ENCODE measurements around the gene CASZ1.

Gene CASZ1

DNA sequence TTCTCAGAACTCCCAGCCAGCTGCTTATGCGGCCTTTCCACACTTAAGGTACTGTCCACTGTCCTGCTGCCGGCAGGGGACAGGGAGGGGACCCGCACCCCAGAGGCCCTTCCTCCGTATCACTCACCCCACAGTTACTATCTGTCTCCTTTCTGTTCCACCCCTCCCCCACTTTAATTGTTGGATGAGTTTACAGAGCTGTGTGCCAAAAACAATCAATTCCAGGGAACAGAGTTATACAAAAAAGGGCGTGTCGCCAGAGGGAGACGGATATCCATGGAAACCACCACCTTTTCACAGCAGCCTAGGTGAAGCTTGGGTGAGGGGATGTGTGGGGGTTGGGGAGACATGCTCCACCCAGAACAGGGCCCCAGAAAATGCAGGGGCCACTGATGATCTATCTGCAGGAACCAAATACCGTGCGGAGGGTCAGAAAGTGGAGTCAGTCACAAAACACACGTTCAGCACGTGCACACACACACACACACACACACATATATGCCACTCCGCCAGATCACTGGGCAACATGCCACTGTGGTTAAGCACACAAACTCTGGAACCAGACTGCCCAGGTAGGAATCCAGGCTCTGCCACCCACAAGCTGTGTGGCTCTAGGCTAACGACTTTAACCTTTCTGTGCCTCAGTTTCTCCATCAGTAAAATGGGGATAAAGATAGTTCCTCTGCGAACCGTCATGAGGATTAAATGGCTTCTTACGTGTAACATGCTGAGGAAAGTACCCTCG is 30.5 kb downstream of the CASZ1 start:
- TF ChIP-seq POLR2A (IDR thresholded peaks at IDR 0.05; ENCODE audit: low read depth, low read length) (no peak), TAF1 (IDR thresholded peaks at IDR 0.05; ENCODE audit: borderline replicate concordance, low read depth, low read length) (no peak), POLR2AphosphoS5 (IDR thresholded peaks at IDR 0.05; ENCODE audit: low read depth, low read length) (no peak)
- FAIRE-seq (no peak), DNase-seq (ENCODE audit: insufficient read length) (no peak)

DNA sequence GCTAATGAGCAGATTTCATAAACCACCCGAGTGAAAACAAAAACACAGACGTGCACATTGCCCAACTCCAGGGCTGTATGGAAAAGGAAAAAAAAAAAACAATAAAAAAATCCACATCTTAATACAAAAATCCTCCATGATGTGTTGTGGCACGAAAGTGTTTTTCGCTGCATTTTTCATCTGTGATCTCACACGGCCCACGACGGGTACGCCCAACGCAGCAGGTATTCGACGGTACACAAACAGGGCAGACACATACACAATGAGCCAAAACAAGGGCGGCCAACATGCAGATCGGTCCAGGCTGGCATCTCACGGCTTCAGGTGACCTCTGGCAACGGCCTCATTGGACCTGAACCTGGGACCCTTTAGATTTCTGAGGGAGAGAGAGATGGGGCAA is 31.1 kb downstream of the CASZ1 start:
- TF ChIP-seq POLR2AphosphoS5 (IDR thresholded peaks at IDR 0.05; ENCODE audit: low read depth, low read length) (no peak), TAF1 (IDR thresholded peaks at IDR 0.05; ENCODE audit: borderline replicate concordance, low read depth, low read length) (no peak), POLR2A (IDR thresholded peaks at IDR 0.05; ENCODE audit: low read depth, low read length) (no peak)
- FAIRE-seq: no peak
- no peak for DNase-seq (ENCODE audit: insufficient read length)

DNA sequence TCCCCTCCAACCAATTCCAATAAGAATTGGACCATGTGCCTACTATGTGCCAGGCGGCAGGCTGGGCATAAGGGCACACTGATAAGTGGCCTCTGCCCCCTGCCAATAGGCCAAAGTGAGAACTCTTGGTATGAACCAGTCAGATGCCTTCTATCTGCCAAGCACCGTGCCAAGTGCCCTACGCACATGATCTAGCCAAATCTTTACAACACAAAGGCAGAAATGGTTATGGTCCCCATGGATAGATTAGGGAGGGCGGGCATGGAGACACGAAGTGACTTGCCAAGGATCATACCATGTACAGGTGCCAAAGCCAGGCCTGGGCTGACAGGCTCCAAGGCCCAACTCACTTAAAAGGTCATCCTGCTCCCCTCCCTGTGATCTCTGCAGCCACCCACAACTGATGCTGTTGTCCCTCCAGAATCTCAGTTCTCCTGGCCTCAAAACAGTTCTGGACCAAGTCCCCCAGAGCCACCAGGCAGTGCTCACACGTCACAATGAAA is 32.1 kb downstream of the CASZ1 start:
- FAIRE-seq (no peak), DNase-seq (ENCODE audit: insufficient read length) (no peak)
- no peak for TF ChIP-seq POLR2A (IDR thresholded peaks at IDR 0.05; ENCODE audit: low read depth, low read length)
- TF ChIP-seq POLR2AphosphoS5 (IDR thresholded peaks at IDR 0.05; ENCODE audit: low read depth, low read length): no peak
- no peak for TF ChIP-seq TAF1 (IDR thresholded peaks at IDR 0.05; ENCODE audit: borderline replicate concordance, low read depth, low read length)

DNA sequence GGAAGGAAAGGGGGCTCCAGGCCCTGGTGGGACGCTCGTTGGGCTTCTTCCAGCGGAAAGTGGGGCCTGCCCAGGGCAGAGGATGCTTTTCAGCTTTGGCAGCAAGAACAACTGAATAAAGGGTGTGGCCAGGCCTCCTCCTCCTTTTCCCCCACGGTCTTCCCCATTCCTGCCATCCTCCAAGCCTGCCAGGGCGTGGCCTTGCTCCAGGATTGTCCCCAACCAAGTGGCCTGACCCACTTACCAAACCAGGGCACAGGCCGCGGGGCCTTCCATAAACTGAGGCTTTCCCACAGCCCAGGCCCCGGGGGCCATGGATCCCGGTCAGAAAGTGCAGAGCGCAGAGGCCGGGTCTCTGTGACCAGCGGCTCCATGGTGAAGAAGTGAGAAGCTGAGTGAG is 33.6 kb downstream of the CASZ1 start:
- no peak for DNase-seq (ENCODE audit: insufficient read length)
- no peak for TF ChIP-seq TAF1 (IDR thresholded peaks at IDR 0.05; ENCODE audit: borderline replicate concordance, low read depth, low read length)
- no peak for TF ChIP-seq POLR2A (IDR thresholded peaks at IDR 0.05; ENCODE audit: low read depth, low read length)
- TF ChIP-seq POLR2AphosphoS5 (IDR thresholded peaks at IDR 0.05; ENCODE audit: low read depth, low read length): no peak
- no peak for FAIRE-seq

DNA sequence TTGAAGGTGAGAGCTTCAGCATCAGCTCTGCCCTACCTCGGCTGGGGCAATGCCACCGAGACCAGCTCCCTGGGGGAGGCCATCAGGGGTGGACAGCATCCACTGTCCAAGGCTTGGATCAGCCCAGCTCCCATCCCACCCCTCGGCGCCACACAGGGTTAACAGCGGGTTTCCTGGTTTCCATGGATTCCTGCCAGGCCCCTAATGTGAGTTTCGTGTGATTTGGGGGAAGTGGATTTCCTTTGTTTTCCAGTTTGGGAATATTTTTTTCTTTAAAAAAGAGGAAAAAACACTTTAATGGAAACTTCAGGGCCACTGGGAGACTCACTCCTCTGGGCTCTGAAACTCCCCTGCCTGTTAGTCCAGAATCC is 34.3 kb downstream of the CASZ1 start:
- DNase-seq (ENCODE audit: insufficient read length) (no peak), FAIRE-seq (no peak)

DNA sequence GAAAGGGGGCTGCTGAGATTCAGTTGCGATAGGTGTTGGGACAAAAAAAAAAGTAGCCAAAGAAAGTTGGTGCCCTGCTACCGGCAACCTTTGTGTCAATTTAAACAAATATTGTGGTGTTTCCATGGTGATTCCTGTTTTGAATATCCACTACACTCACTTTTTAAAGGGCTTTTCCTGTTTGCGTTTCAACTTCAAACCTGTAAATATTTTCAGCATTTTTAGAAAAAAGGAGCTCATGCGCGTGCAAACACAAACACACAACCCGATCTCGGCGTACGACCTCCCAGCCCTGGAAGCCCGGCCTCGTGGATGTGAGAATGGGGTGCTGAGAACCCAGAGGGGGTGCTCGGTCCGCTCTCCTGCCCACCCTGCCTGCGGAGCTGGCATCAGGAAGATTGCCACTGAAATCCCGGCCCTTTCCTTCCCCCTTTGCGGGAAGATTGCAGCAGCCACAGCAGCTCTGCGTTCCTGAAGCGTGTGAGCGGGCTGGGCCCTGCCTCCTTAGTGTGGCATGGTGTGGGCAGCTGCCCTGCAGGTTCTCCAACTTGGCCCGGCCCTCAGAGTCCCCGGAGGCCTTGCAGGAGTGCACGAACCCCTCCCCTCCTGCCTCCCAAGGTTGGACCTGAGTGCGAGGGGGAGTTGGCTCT is 34.8 kb downstream of the CASZ1 start:
- DNase-seq (ENCODE audit: insufficient read length) (no peak), FAIRE-seq (no peak)
- no peak for TF ChIP-seq POLR2AphosphoS5 (IDR thresholded peaks at IDR 0.05; ENCODE audit: low read depth, low read length)
- TF ChIP-seq POLR2A (IDR thresholded peaks at IDR 0.05; ENCODE audit: low read depth, low read length): no peak
- no peak for TF ChIP-seq TAF1 (IDR thresholded peaks at IDR 0.05; ENCODE audit: borderline replicate concordance, low read depth, low read length)

More for the DNA sequence above, 34.3 kb downstream of the CASZ1 start:
- no peak for TF ChIP-seq POLR2A (IDR thresholded peaks at IDR 0.05; ENCODE audit: low read depth, low read length)
- TF ChIP-seq POLR2AphosphoS5 (IDR thresholded peaks at IDR 0.05; ENCODE audit: low read depth, low read length): no peak

DNA sequence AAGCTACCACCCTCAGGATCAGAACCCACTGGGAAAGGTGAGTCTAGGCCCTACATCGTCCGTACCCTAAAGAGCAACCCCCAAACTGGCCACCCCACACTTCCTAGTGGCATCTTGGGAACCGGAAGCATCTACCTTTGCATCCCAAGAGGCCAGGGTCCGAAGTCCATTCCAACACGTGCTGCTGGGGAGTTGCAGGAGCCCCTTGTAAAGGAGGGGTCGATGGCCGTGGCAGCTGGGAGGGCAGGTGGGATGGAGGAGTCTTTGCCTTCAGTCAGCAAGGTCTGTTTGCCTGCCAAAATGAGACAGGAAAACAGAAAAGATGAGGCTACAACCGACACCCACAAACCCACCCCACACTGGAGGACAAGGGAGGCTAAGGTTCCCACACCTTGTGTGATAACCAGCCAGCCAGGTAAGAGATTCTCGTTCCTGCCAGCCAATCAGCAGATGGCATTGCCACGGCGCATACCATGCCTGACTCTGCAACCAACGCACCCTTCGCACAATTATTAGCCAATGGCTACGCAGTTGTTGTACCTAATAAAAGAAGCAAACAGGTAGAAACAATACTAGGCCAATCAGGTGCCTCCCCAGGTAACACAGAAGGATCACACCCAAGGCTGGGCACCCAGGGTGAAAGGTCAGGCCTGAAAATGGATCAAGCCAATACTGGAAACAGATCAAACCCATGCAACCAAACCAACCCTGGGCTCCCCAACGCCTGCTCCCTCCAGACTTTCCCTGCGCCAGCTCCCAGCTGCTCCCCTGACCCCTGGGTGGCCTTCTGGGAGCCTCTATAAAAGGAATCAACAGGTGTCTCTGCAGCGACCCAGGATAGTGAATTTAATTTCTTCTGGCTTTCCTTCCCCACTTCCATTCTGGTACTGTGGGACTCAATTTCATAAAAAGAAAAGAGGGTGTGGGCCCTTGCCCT is 35.6 kb downstream of the CASZ1 start:
- FAIRE-seq: no peak

DNA sequence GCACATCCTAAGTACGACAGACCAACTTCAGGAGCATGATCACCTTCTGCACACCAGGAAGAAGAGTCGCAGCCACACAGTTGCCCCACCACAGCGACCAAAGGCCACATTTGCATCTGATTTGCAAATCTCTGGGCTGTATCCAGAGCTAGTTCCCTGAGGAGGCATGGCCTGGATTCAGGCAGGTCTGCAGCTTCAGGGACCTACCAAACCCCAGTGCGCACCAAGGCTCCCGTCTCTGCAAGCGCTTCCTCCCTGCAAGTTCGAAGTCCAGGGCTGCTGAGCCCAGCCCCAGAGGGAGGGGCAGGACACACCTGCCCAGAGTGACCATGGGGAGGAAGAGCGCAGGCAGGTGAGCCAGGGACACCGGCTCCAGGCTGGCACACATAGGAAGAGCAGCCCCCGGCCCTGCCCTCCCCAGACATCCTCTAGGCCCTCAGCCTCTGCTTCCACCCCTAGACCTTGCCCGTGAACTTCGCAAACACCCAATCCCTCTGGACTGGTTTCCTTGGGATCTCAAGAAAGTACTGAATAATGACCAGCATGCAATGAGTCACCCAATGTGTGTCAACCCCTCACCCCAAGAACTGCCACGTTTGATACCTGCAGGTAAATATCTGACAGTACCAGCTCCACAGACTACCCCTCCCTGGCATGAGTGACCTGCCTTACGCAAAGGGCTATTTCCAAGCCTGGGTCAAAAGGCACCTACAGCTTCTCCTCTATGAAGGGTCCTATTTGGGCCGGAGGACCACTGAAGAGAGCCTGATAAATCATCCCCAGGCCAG is 36.8 kb downstream of the CASZ1 start:
- FAIRE-seq: no peak
- TF ChIP-seq POLR2AphosphoS5 (IDR thresholded peaks at IDR 0.05; ENCODE audit: low read depth, low read length): no peak
- TF ChIP-seq POLR2A (IDR thresholded peaks at IDR 0.05; ENCODE audit: low read depth, low read length): no peak
- TF ChIP-seq TAF1 (IDR thresholded peaks at IDR 0.05; ENCODE audit: borderline replicate concordance, low read depth, low read length): no peak
- no peak for DNase-seq (ENCODE audit: insufficient read length)

More for the DNA sequence above, 35.6 kb downstream of the CASZ1 start:
- TF ChIP-seq POLR2AphosphoS5 (IDR thresholded peaks at IDR 0.05; ENCODE audit: low read depth, low read length): no peak
- TF ChIP-seq TAF1 (IDR thresholded peaks at IDR 0.05; ENCODE audit: borderline replicate concordance, low read depth, low read length): no peak
- TF ChIP-seq POLR2A (IDR thresholded peaks at IDR 0.05; ENCODE audit: low read depth, low read length): no peak
- no peak for DNase-seq (ENCODE audit: insufficient read length)

DNA sequence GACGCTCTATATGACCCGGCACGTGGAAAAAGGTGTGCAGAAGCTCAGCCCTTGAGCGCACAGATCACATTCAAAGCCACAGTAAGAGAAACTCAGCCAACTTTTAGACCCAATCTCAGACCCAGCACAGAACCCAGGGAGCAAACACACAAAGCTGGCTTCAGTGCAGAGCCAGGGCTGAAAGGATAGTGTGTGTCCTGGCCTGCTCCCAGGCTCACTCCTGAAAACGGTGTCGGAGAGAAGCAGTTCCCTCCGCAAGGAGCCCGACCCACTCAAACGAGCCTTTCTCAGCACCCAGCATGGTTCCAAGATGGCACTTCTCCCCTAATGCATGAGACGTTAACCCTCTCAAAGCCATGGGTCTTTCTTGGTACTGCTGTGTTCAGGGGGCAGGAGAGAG is 39.6 kb downstream of the CASZ1 start:
- no peak for DNase-seq (ENCODE audit: insufficient read length)
- no peak for TF ChIP-seq POLR2AphosphoS5 (IDR thresholded peaks at IDR 0.05; ENCODE audit: low read depth, low read length)
- TF ChIP-seq POLR2A (IDR thresholded peaks at IDR 0.05; ENCODE audit: low read depth, low read length): no peak
- TF ChIP-seq TAF1 (IDR thresholded peaks at IDR 0.05; ENCODE audit: borderline replicate concordance, low read depth, low read length): no peak
- no peak for FAIRE-seq

DNA sequence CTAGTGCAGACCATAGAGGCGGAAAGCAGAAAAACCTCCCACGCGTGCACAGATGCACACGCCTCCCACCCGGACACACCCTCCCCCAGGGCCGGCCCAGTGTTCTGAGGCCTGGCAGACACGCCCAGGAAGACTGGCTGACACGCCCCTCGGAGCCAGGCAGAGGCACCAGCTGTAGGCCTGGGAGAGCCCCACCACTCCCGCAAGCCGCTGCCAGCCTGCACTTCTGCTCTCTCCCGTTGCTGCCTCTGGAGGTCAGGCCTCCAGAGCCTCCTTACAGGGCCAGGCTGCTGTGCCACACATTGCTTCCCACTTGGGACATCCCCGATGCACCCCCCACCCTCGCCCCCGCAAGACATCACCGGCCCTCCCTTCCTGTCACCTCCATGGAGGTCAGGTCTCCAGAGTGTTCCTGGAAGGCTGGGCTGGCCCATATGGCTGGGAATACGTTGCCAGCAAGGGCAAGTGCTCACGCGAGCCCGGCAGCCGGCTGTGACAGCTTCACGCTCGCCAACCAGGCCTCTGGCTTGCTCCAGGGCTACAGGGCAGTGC is 40.4 kb downstream of the CASZ1 start:
- no peak for FAIRE-seq
- TF ChIP-seq POLR2AphosphoS5 (IDR thresholded peaks at IDR 0.05; ENCODE audit: low read depth, low read length) (no peak), TAF1 (IDR thresholded peaks at IDR 0.05; ENCODE audit: borderline replicate concordance, low read depth, low read length) (no peak), POLR2A (IDR thresholded peaks at IDR 0.05; ENCODE audit: low read depth, low read length) (no peak)
- DNase-seq (ENCODE audit: insufficient read length): peak; percentile 50

Data from GM12892 (cell line).